CD14-positive monocyte (primary cell): ENCODE data around the gene TRIM67. TPM values are rescaled to one million over a fixed set of nuclear protein-coding genes. Genes with fewer than 3 reads are reported as not detected.

Experiments
- DNase-seq, 3 donors: peaks; one replicate each; pipeline ENCODE4 v3.0.0-alpha.2; 2011 to 2022
- H2AFZ ChIP-seq: 2 replicates; pipeline ENCODE4 v1.6.0; 2012; ENCODE audit warnings: mild to moderate bottlenecking, low read depth, low read length, inconsistent platforms; ENCODE audit not compliant: insufficient read depth, poor library complexity, severe bottlenecking
- H3K27ac ChIP-seq, 2 donors: 1 replicate in 1 of 2; 2 replicates in 1 of 2; pipeline ENCODE4 v1.5.1; 2012 to 2013; ENCODE audit warnings: low read length in 2 of 2, control low read depth in 1 of 2, inconsistent platforms in 1 of 2, low read depth in 1 of 2, mild to moderate bottlenecking in 1 of 2
- H3K27me3 ChIP-seq, 2 donors: one replicate each; pipeline versions ENCODE4 v1.6.0 to v1.6.1; 2011 to 2013; ENCODE audit warnings: low read length in 2 of 2; ENCODE audit not compliant: control insufficient read depth in 2 of 2, insufficient read depth in 2 of 2
- H3K36me3 ChIP-seq, 2 donors: replicated peaks in 1 of 2; 1 replicate in 1 of 2; 2 replicates in 1 of 2; pipeline versions ENCODE4 v1.5.1 to v1.6.1; 2012 to 2013; ENCODE audit warnings: low read length in 2 of 2, control low read depth in 1 of 2, inconsistent platforms in 1 of 2, mild to moderate bottlenecking in 1 of 2; ENCODE audit not compliant: insufficient read depth in 2 of 2, control insufficient read depth in 1 of 2
- H3K4me1 ChIP-seq, 2 donors: 1 replicate in 1 of 2; 2 replicates in 1 of 2; pipeline versions ENCODE4 v1.5.1 to v1.6.1; 2012 to 2013; ENCODE audit warnings: low read length in 2 of 2, control low read depth in 1 of 2, inconsistent platforms in 1 of 2, mild to moderate bottlenecking in 1 of 2, moderate library complexity in 1 of 2; ENCODE audit not compliant: insufficient read depth in 2 of 2, control insufficient read depth in 1 of 2
- H3K4me2 ChIP-seq: replicated peaks from 2 replicates; pipeline ENCODE3; 2012; ENCODE audit warnings: low read length, moderate library complexity, mild to moderate bottlenecking; ENCODE audit not compliant: poor library complexity, severe bottlenecking; ENCODE audit errors: extremely low read depth
- H3K4me3 ChIP-seq, 3 experiments: fragments of 200-600 bp in 1 of 3; sonication (generic) in 1 of 3; replicated peaks in 1 of 3; 1 replicate in 2 of 3; 2 replicates in 1 of 3; pipeline ENCODE4 v1.5.1; 2011 to 2013; ENCODE audit warnings: low read length in 3 of 3, mild to moderate bottlenecking in 3 of 3, control low read depth in 2 of 3, low read depth in 2 of 3, inconsistent platforms in 1 of 3, moderate library complexity in 1 of 3
- H3K79me2 ChIP-seq: 2 replicates; pipeline ENCODE4 v1.6.0; 2012; ENCODE audit warnings: mild to moderate bottlenecking, control low read depth, inconsistent platforms, low read length, moderate library complexity; ENCODE audit not compliant: insufficient read depth
- H3K9ac ChIP-seq: 2 replicates; pipeline ENCODE4 v1.6.0; 2017; ENCODE audit warnings: low read length, mild to moderate bottlenecking; ENCODE audit not compliant: insufficient read depth, poor library complexity, severe bottlenecking
- H3K9me3 ChIP-seq, 2 donors: replicated peaks in 1 of 2; 1 replicate in 1 of 2; 2 replicates in 1 of 2; pipeline versions ENCODE4 v1.5.1 to v1.6.1; 2012 to 2013; ENCODE audit warnings: low read length in 2 of 2, control low read depth in 1 of 2; ENCODE audit not compliant: control insufficient read depth in 1 of 2, insufficient read depth in 1 of 2
- H4K20me1 ChIP-seq: 2 replicates; pipeline ENCODE4 v1.6.0; 2012; ENCODE audit warnings: mild to moderate bottlenecking, low read length, control low read depth, moderate library complexity; ENCODE audit not compliant: insufficient read depth
- H3K27ac Mint-ChIP-seq, 7 donors: one replicate each; pipeline ENCODE4 v1.8.0; 2020; ENCODE audit warnings: mild to moderate bottlenecking in 7 of 7, mixed read lengths in 7 of 7, moderate library complexity in 6 of 7, inconsistent platforms in 2 of 7
- H3K27me3 Mint-ChIP-seq, 3 donors: one replicate each; pipeline ENCODE4 v1.8.0; 2021 to 2022; ENCODE audit warnings: low read depth in 3 of 3, mild to moderate bottlenecking in 3 of 3, mixed read lengths in 3 of 3, moderate library complexity in 3 of 3, inconsistent platforms in 1 of 3
- H3K36me3 Mint-ChIP-seq, 2 donors: one replicate each; pipeline ENCODE4 v1.8.0; 2020; ENCODE audit warnings: mixed read lengths in 2 of 2, inconsistent platforms in 1 of 2, mild to moderate bottlenecking in 1 of 2
- H3K4me1 Mint-ChIP-seq: one replicate; pipeline ENCODE4 v1.8.0; 2020; ENCODE audit warnings: mild to moderate bottlenecking, mixed read lengths
- H3K4me3 Mint-ChIP-seq, 2 donors: one replicate each; pipeline ENCODE4 v1.8.0; 2020; ENCODE audit warnings: mild to moderate bottlenecking in 2 of 2, mixed read lengths in 2 of 2, moderate library complexity in 1 of 2
- H3K9me3 Mint-ChIP-seq, 7 donors: one replicate each; pipeline ENCODE4 v1.8.0; 2020 to 2022; ENCODE audit warnings: mixed read lengths in 7 of 7, mild to moderate bottlenecking in 6 of 7, moderate library complexity in 6 of 7, inconsistent platforms in 2 of 7
- WGBS: methylation state at CpG from one replicate; pipeline ENCODE4 v1.1.5; 2013; ENCODE audit warnings: missing lambda C conversion rate; ENCODE audit not compliant: insufficient coverage; 5-methylcytosine and 5-hydroxymethylcytosine counted together
- intact Hi-C, 2 donors: fragments of 100-400 bp; cut with micrococcal nuclease; formaldehyde crosslinking; loops; one replicate each; pipeline versions ENCODE4 v1.15.0 to v1.15.1; 2023
- polyA plus RNA-seq, 3 donors: library from polyadenylated mRNA; depleted of rRNA in 1 of 3; unstranded in 2 of 3; stranded (reverse) in 1 of 3; fragments of 300-500 nt in 2 of 3; fragments of >200 nt in 1 of 3; fragmentation: Illumina TruSeq in 2 of 3; gene quantifications; 1 replicate in 2 of 3; 2 replicates in 1 of 3; pipeline ENCODE4 v1.2.3, GENCODE V29; 2012 to 2021
- TF ChIP-seq, protein P1 (sequence below): fragments of 200-600 bp; IDR thresholded peaks from one replicate; pipeline ENCODE4 v1.8.0; 2022; ENCODE audit warnings: antibody characterized with exemption, mild to moderate bottlenecking

The TRIM67 gene
- polyA plus RNA-seq, 3 donors = not detected

DNA sequence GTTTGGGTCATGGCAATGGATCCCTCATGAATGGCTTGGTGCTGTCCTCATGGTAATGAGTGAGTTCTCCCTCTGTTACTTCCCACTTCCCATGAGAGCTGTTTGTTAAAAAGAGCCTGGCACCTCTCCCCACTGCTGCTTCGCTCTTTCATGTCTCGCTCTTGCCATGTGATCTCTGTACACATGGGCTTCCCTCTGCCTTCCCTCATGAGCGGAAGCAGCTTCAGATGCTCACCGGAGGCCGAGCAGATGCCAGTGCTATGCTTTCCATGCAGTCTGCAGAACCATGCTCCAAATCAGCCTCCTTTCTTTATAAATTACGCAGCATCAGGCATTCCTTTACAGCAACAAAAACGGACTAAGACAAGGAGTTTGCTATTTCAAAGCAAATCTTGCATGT lies 64.3 kb downstream of the TRIM67 start:
- no peaks in the 10 kb centered on the region for H3K4me1 Mint-ChIP-seq
- intact Hi-C loops = no loop called here
- H3K4me1 ChIP-seq = no peaks in the 10 kb centered on the region
- no peak for DNase-seq
- H3K4me3 ChIP-seq = no peak overlapping the region
- H4K20me1 ChIP-seq = peaks cover 16% of the 10 kb centered on the region
- peaks cover 62 to 79% of the 10 kb centered on the region in 2 donors for H3K36me3 Mint-ChIP-seq
- H3K9me3 ChIP-seq = no peaks in the 10 kb centered on the region
- peaks cover 62 to 89% of the 10 kb centered on the region in 2 donors for H3K36me3 ChIP-seq
- H3K9ac ChIP-seq = no peak overlapping the region
- H3K27ac ChIP-seq = no peak overlapping the region
- TF ChIP-seq, protein P1, sequence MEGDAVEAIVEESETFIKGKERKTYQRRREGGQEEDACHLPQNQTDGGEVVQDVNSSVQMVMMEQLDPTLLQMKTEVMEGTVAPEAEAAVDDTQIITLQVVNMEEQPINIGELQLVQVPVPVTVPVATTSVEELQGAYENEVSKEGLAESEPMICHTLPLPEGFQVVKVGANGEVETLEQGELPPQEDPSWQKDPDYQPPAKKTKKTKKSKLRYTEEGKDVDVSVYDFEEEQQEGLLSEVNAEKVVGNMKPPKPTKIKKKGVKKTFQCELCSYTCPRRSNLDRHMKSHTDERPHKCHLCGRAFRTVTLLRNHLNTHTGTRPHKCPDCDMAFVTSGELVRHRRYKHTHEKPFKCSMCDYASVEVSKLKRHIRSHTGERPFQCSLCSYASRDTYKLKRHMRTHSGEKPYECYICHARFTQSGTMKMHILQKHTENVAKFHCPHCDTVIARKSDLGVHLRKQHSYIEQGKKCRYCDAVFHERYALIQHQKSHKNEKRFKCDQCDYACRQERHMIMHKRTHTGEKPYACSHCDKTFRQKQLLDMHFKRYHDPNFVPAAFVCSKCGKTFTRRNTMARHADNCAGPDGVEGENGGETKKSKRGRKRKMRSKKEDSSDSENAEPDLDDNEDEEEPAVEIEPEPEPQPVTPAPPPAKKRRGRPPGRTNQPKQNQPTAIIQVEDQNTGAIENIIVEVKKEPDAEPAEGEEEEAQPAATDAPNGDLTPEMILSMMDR = no peak
- H3K4me2 ChIP-seq = no peak overlapping the region
- no peaks in the 10 kb centered on the region for H3K27me3 ChIP-seq
- H3K27me3 Mint-ChIP-seq = peaks cover 0 to 2% (median 1%) of the 10 kb centered on the region in 3 donors
- H3K4me3 Mint-ChIP-seq = no peak overlapping the region
- peak overlapping the region in 1 of 7 donors; percentile 55 for H3K27ac Mint-ChIP-seq
- H3K79me2 ChIP-seq = peaks cover 5% of the 10 kb centered on the region
- WGBS = 88% methylated on average over 4 of the region's 7 CpGs
- H2AFZ ChIP-seq = no peak overlapping the region
- H3K9me3 Mint-ChIP-seq = no peaks in the 10 kb centered on the region

DNA sequence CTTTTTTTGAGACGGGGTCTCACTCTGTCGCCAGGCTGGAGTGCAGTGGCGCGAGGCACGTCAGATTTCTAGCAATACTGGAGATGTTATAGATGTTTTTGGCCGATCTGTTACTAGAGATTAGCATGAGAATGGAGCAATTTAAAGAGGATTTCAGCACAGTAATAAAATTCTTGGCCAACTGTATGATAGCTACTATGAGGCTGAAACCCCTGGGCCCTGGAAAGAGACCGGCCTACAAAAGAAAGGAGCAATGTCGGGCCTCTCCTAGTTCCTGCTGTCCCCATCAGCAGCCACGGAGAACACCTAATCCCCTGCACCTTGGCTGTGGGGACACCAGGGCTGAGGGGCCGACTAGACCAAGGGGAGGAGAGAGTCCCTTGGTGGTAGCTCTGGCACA lies 69.7 kb downstream of the TRIM67 start:
- no peak overlapping the region for H2AFZ ChIP-seq
- intact Hi-C loops = no loop called here
- H3K4me1 ChIP-seq = peaks cover 0 to 3% of the 10 kb centered on the region in 2 donors
- H3K9ac ChIP-seq = no peak overlapping the region
- H3K4me1 Mint-ChIP-seq = peaks cover 11% of the 10 kb centered on the region
- H3K27ac ChIP-seq = no peak overlapping the region
- peaks cover 35% of the 10 kb centered on the region for H3K79me2 ChIP-seq
- peaks cover 63 to 77% of the 10 kb centered on the region in 2 donors for H3K36me3 Mint-ChIP-seq
- no peaks in the 10 kb centered on the region for H3K27me3 ChIP-seq
- peaks cover 0 to 1% (median 0%) of the 10 kb centered on the region in 3 donors for H3K27me3 Mint-ChIP-seq
- no peaks in the 10 kb centered on the region for H3K9me3 Mint-ChIP-seq
- no peaks in the 10 kb centered on the region for H3K9me3 ChIP-seq
- peaks cover 45 to 97% of the 10 kb centered on the region in 2 donors for H3K36me3 ChIP-seq
- TF ChIP-seq, protein P1 = no peak
- DNase-seq = no peak
- no peak overlapping the region for H3K27ac Mint-ChIP-seq
- H3K4me3 ChIP-seq = no peak overlapping the region
- H3K4me3 Mint-ChIP-seq = no peak overlapping the region
- WGBS = 100% methylated on average over 5 of the region's 10 CpGs
- peaks cover 23% of the 10 kb centered on the region for H4K20me1 ChIP-seq
- H3K4me2 ChIP-seq = no peak overlapping the region
